ENCODE data around the gene LETM1. TPM values are rescaled to one million over a fixed set of nuclear protein-coding genes. Genes with fewer than 3 reads are reported as not detected.

LETM1 gene
- total and polyA plus RNA-seq, 2 of the 13 experiments (the other 11 are each of a cell fraction or from before 2014, with no cell fraction given): 9.7 to 41.6 TPM

GRCh38 chr4:1792832-1793495 is 63.0 kb downstream of the LETM1 start, which contains the start of gene FGFR3 (continued):
- 0 out of 2 replicates have a peak, but pooled peaks have one; percentile 21 for TF ChIP-seq ARID5B (CRISPR knock-in tag; IDR thresholded peaks at IDR 0.05)
- TF ChIP-seq ZNF574 (CRISPR knock-in tag; IDR thresholded peaks at IDR 0.05): peak; percentile 51; the same call in 1 of the 2 replicates
- TF ChIP-seq SKIL (CRISPR knock-in tag; IDR thresholded peaks at IDR 0.05; ENCODE audit: borderline replicate concordance): no peak
- no peak for TF ChIP-seq ARID3A (IDR thresholded peaks at IDR 0.05; ENCODE audit: low read depth, low read length)
- no peak for TF ChIP-seq ZNF660 (CRISPR knock-in tag; IDR thresholded peaks at IDR 0.05; ENCODE audit: borderline replicate concordance, low read depth)
- TF ChIP-seq ARNT2 (CRISPR knock-in tag; IDR thresholded peaks at IDR 0.05; ENCODE audit: low read depth): peak; percentile 11; the same call in 1 of the 2 replicates
- no peak for TF ChIP-seq NFE2L2 (IDR thresholded peaks at IDR 0.05; ENCODE audit: low read length)
- TF ChIP-seq EP300 (IDR thresholded peaks at IDR 0.05; ENCODE audit: low read depth in 2 of 2, low read length in 2 of 2): no peak
- no peak for TF ChIP-seq EP300 (CRISPR knock-in tag; IDR thresholded peaks at IDR 0.05; ENCODE audit: borderline replicate concordance)
- TF ChIP-seq ARID4A (CRISPR knock-in tag; IDR thresholded peaks at IDR 0.05; ENCODE audit: borderline replicate concordance): peak; percentile 50; the same call in 1 of the 2 replicates
- TF ChIP-seq ZBTB1 (CRISPR knock-in tag; IDR thresholded peaks at IDR 0.05; ENCODE audit: borderline replicate concordance): no peak
